Smooth muscle cell (in vitro differentiated cells): ENCODE measurements around the gene MAP2K1. TPM values are rescaled to one million over a fixed set of nuclear protein-coding genes. Genes with fewer than 3 reads are reported as not detected.

Experiments used
- DNase-seq: peaks from one replicate; lab custom pipeline; 2025; ENCODE audit not compliant: unreplicated experiment; lab: John Stamatoyannopoulos, UW
- H2AFZ ChIP-seq: fragments of 200-600 bp; sonication (generic); 2 replicates; pipeline ENCODE4 v1.6.0; 2016; ENCODE audit warnings: antibody characterized with exemption, low read depth, mild to moderate bottlenecking
- H3F3A ChIP-seq: fragments of 200-600 bp; sonication (generic); 2 replicates; pipeline ENCODE4 v1.6.0; 2017; ENCODE audit warnings: antibody characterized with exemption, low read depth
- H3K27ac ChIP-seq: fragments of 200-600 bp; sonication (generic); 2 replicates; pipeline ENCODE4 v1.5.1; 2016; ENCODE audit warnings: low read depth, mild to moderate bottlenecking
- H3K27me3 ChIP-seq: fragments of 200-600 bp; sonication (generic); 2 replicates; pipeline ENCODE4 v1.6.1; 2016; ENCODE audit warnings: low read depth, mild to moderate bottlenecking
- H3K36me3 ChIP-seq: fragments of 200-600 bp; sonication (generic); 2 replicates; pipeline ENCODE4 v1.5.1; 2016; ENCODE audit warnings: low read depth
- H3K4me1 ChIP-seq: fragments of 200-600 bp; sonication (generic); 2 replicates; pipeline ENCODE4 v1.5.1; 2016; ENCODE audit warnings: low read depth
- H3K4me2 ChIP-seq: fragments of 200-600 bp; sonication (generic); 2 replicates; pipeline ENCODE4 v1.6.0; 2016; ENCODE audit warnings: mild to moderate bottlenecking
- H3K4me3 ChIP-seq: fragments of 200-600 bp; sonication (generic); 2 replicates; pipeline ENCODE4 v1.5.1; 2016; ENCODE audit warnings: mild to moderate bottlenecking
- H3K79me2 ChIP-seq: fragments of 200-600 bp; sonication (generic); 2 replicates; pipeline ENCODE4 v1.6.0; 2016; ENCODE audit warnings: low read depth, mild to moderate bottlenecking
- H3K9ac ChIP-seq: fragments of 200-600 bp; sonication (generic); 2 replicates; pipeline ENCODE4 v1.6.0; 2016; ENCODE audit warnings: low read depth
- H3K9me3 ChIP-seq: fragments of 200-600 bp; sonication (generic); replicated peaks from 2 replicates; pipeline ENCODE4 v1.5.1; 2016; ENCODE audit warnings: low read depth
- H4K20me1 ChIP-seq: fragments of 200-600 bp; sonication (generic); 2 replicates; pipeline ENCODE4 v1.6.0; 2016; ENCODE audit warnings: low read depth
- CTCF ChIP-seq: fragments of 200-600 bp; sonication (generic); IDR thresholded peaks from 2 replicates; pipeline ENCODE4 v1.5.1; 2017; ENCODE audit warnings: borderline replicate concordance, mild to moderate bottlenecking, antibody characterized with exemption; ENCODE audit not compliant: insufficient read depth, poor library complexity, severe bottlenecking
- WGBS: methylation state at CpG from one replicate; pipeline ENCODE4 v1.1.7; 2016; ENCODE audit warnings: low lambda C conversion rate; 5-methylcytosine and 5-hydroxymethylcytosine counted together
- polyA plus RNA-seq: library from polyadenylated mRNA; unstranded; fragments of >200 nt; fragmentation: Nextera tagmentation; extraction: Ambion mirVana; gene quantifications from 2 replicates; pipeline ENCODE4 v1.2.1, GENCODE V29; 2016
- total RNA-seq: library from RNA; depleted of rRNA; stranded (reverse); fragments of >200 nt; gene quantifications from 2 replicates; pipeline ENCODE4 v1.2.3, GENCODE V29; 2014

The MAP2K1 gene
- total and polyA plus RNA-seq, 2 experiments from 2014 or later, result 50.4 to 62.9 TPM

- H3F3A ChIP-seq, result no peaks in the 10 kb centered on the region
- H3K9ac ChIP-seq, result no peak overlapping the region
- H3K9me3 ChIP-seq, result no peaks in the 10 kb centered on the region
- no peak for DNase-seq
- no peak overlapping the region for H3K4me2 ChIP-seq
- H3K27ac ChIP-seq, result no peak overlapping the region
- H3K27me3 ChIP-seq, result no peaks in the 10 kb centered on the region
- peaks cover 82% of the 10 kb centered on the region for H3K79me2 ChIP-seq
- peaks cover 96% of the 10 kb centered on the region for H4K20me1 ChIP-seq
- no peak overlapping the region for H2AFZ ChIP-seq
- H3K36me3 ChIP-seq, result no peaks in the 10 kb centered on the region
- WGBS, result 96% methylated on average over 3 of the region's 3 CpGs
- no peak for TF ChIP-seq CTCF
- no peak overlapping the region for H3K4me3 ChIP-seq
- H3K4me1 ChIP-seq, result no peaks in the 10 kb centered on the region
Measured at GRCh38 chr15:66419471-66419870, 32.8 kb downstream of the MAP2K1 start.

GRCh38 chr15:66422347-66422746 is 35.6 kb downstream of the MAP2K1 start:
- Histone ChIP-seq H3K9me3 (no peaks in the 10 kb centered on the region), H3K36me3 (no peaks in the 10 kb centered on the region), H3K4me1 (no peaks in the 10 kb centered on the region), H3F3A (no peaks in the 10 kb centered on the region), H4K20me1 (peaks cover 96% of the 10 kb centered on the region), H3K9ac (no peak overlapping the region), H2AFZ (no peak overlapping the region), H3K27me3 (no peaks in the 10 kb centered on the region), H3K4me2 (no peak overlapping the region), H3K27ac (no peak overlapping the region), H3K79me2 (peaks cover 71% of the 10 kb centered on the region), H3K4me3 (no peak overlapping the region)
- TF ChIP-seq CTCF, result no peak
- no peak for DNase-seq
- WGBS, result over 99% methylated on average over 4 of the region's 4 CpGs

GRCh38 chr15:66423149-66423548 is 36.4 kb downstream of the MAP2K1 start:
- Histone ChIP-seq H3K36me3 (no peaks in the 10 kb centered on the region), H2AFZ (no peak overlapping the region), H3K9me3 (no peaks in the 10 kb centered on the region), H3F3A (no peaks in the 10 kb centered on the region), H3K79me2 (peaks cover 64% of the 10 kb centered on the region), H3K27ac (no peak overlapping the region), H3K9ac (no peak overlapping the region), H4K20me1 (peaks cover 96% of the 10 kb centered on the region), H3K4me2 (no peak overlapping the region), H3K4me3 (no peak overlapping the region), H3K4me1 (no peaks in the 10 kb centered on the region), H3K27me3 (no peaks in the 10 kb centered on the region)
- no peak for TF ChIP-seq CTCF
- no peak for DNase-seq
- WGBS, result 95% methylated on average over 3 of the region's 3 CpGs

- no peaks in the 10 kb centered on the region for H3F3A ChIP-seq
- no peaks in the 10 kb centered on the region for H3K4me1 ChIP-seq
- WGBS, result 92% methylated on average over 9 of the region's 9 CpGs
- no peak overlapping the region for H3K4me2 ChIP-seq
- H2AFZ ChIP-seq, result no peak overlapping the region
- H4K20me1 ChIP-seq, result peaks cover 95% of the 10 kb centered on the region
- H3K79me2 ChIP-seq, result peaks cover 49% of the 10 kb centered on the region
- H3K27ac ChIP-seq, result no peak overlapping the region
- H3K27me3 ChIP-seq, result no peaks in the 10 kb centered on the region
- TF ChIP-seq CTCF, result no peak
- no peak for DNase-seq
- H3K36me3 ChIP-seq, result no peaks in the 10 kb centered on the region
- H3K4me3 ChIP-seq, result no peak overlapping the region
- H3K9ac ChIP-seq, result no peak overlapping the region
- H3K9me3 ChIP-seq, result no peaks in the 10 kb centered on the region
Measured at GRCh38 chr15:66424963-66425612, 38.4 kb downstream of the MAP2K1 start.
